ENCODE data around the gene BABAM2.

The BABAM2 gene

DNA sequence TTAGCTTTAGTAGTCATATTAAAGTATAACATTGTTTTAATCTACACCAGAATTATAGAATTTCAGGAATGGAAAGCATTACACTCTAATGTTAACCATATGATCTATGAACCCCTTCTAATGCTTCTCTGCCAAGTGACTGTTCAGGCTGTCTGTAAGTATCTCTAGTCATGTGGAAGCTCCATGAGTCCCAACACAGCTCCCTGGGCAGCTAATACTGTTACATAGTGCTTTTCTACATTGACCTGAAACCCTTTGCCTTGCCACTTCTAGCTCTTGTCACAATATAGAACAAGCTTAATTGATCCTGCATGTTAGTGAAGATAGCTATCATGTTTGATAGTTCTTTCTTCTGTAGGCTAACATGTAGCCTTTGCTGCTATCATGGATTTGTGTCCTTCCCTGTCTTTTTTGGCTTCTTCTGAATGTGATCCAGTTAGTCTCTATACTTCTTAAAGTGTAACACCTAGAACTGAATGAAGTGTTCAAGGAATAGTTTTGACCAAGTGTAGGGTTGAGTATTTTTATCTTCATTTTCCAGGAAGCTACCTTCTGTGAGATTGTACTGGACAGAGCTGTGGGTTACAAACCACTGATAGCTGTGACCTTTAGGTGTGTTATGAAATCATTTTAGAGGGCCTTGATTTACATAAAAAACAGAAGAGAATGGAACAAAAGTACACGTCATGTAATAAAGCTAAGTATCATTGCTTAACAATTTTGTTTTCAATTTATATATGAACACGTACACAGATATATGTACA is 23.7 kb downstream of the BABAM2 start:
- DNase-seq: no peak

DNA sequence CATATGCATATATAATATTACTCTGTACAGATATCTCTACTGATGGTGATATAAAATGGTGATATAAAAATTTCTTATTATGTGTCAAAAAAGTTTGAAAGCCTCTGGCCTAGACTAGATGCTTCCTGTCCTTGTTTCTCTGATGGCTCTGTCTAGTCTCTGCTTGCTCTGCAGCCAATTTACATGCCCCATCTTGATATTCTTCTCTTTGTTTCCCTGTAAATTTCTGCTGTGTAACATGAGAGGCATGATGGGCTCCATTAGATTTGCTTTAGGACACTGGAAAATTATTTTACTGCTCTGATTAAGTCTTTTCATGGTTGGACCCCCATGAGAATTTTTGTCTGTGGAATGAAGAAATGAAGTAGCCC is 24.3 kb downstream of the BABAM2 start:
- no peak for DNase-seq

DNA sequence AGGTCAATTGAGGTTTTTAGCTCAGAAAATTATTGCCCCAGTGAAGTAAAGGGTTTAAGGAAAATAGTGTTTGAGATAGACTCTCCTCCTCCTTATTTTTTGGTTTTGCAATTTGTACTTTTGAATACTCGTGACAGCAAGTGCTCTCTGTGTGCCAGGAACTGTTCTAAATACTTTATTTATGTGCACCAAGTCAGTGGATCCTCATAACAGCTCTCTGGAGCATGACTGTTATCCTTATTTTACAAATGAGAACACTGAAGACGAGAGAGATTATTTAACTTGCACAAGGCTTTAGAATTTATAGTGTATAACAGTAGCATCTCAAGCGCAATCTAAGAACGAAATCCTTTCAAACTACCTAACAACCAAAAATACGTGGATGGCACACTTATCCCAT is 24.7 kb downstream of the BABAM2 start:
- DNase-seq: no peak

DNA sequence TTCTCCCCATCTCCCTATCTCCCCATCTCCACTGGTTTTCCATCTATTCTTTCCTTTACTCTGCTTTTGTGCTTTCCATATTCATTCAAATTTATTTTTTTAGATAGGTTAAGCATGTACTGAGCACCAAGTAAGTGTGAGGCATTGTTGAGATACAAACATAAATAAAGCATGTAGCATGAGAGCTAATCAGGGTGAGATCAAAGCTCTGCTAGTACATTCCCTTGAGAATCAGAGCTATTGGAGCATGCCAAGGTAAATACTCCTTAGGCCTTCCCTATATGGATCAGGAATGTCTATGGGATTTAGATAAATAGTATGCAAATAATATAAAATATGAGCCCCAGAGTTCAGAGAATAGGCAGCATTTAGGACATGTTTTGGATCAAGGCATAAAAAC is 25.3 kb downstream of the BABAM2 start:
- peak; percentile 37 for DNase-seq

DNA sequence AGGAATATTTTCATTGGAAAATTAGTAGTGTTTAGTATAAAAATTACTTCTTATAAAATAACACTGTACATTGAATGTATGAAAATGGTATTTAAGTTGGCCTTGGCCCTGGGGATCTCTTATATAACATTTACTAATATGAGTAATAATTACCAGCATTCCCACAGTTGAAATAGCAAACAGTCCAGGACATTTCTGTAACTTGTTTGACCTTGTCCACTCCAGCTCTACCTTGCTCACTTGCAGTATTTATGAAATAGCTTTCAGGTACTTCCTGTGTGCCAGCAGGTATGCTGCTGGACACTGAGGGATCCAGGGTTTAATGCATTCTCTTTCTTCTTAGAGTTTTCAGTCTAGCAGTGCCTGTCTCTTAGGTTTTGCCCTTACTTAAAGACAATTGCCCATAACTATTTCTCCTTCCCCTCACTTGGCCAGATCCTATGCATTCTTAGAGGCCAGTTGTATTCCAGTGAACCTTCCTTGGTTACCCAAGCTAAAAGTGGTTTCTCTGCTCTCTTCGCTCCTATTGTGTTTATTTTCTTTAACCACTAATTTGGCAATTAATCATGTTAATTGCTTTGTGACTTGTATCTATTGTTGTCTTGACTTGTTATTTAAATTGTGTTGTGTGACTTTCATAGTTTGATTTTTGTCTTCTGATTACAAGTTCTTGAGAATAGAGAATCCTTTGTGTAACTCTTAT is 25.9 kb downstream of the BABAM2 start:
- DNase-seq: no peak

DNA sequence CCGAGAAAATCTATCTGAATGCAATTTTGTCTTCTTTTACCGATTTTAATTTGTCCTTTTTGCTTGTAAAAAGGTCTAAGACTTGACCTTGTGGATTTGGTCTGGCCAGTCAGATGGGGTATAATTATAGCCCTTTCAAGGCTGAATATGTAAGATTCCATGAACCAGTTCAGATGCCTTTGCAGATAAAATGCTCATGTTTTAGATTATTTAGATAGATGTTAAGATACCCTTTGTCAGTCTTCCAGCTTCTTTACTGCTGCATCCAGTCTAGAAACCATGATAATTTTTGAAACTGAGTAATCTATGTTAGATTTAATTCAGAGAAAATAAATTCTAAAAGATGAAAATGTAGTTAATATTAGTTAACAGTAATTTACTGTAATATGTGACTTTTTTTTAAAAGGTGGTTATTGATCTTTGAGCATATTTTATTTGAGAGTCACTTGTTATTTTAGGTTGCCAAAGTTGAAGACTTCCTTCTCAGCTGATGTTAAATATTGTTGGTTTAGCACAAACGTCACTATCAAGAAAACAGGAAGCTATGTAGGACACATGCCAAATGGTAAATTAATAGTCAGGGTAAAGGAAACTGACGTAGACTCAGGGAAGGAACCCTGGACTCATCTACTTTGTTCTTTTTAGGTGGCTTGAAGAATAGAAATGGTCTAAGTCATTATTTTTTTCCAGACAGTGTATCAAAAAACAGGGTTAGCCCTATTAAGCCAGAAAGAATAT is 29.8 kb downstream of the BABAM2 start:
- no peak for DNase-seq

DNA sequence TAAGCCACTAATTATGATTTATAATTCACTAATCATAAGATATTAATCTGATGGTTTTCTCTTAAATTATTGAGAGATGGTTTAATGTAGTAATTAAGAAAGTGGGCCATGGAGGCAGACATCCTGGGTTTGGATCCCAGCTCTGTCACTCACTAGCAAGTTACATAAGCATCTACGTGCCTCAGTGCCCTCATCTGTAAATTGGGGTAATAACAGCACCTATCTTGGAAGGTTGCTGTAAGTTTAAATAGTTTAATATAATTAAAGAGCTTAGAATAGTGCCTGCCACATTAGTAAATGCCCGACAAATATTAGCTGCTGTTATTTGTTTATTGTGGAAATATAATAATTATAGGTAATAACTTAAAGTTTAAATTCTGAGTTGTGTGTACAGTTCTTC is 30.9 kb downstream of the BABAM2 start:
- DNase-seq: no peak

DNA sequence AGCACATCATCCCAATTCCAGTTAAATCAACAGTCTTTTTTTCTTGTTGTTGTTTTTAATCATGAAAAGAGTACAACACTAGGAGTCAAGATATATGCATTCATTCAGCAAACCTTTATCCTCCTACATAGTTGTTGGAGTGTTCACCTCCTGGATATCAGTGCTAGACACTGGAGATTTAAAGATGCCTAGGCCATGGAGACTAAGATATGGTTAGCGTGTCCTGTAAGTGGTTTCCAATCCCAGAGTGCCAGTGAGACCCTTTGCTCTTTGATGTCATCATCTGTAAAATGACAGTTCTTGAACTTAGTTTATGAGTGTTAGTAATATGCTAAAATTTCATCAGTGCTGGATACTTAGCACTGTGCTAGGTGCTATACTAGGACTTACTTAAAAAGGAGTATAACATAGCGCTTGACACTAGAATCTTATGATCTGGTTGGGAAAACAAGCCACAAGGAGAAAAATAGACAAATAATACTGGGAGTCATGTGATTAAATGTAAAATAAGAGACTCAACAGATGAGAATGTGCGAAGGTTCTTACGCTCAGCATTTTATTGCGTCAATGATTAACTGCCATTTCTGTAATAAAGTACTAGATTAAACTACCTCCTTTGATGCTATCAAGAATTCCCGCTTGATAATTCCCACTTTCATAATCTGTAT is 31.5 kb downstream of the BABAM2 start:
- DNase-seq: no peak

DNA sequence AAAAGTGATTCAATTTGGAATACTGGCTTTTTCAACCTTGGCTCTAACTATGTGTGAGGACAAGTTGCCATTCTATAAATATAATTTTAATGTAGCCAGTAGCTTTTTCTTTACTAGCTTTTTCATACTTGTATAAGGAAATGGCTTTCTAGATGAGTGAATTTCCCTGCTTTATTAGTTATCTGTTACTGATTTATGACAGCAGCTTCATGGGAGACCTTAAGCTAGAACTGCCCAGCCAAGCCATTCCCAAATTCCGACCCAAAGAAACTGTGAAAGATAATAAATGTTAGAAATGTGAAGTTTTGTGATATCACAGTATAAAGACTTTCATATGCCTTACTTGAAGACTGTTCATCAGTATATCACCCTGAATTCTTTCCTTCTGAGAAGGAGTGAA is 32.3 kb downstream of the BABAM2 start:
- DNase-seq: no peak

DNA sequence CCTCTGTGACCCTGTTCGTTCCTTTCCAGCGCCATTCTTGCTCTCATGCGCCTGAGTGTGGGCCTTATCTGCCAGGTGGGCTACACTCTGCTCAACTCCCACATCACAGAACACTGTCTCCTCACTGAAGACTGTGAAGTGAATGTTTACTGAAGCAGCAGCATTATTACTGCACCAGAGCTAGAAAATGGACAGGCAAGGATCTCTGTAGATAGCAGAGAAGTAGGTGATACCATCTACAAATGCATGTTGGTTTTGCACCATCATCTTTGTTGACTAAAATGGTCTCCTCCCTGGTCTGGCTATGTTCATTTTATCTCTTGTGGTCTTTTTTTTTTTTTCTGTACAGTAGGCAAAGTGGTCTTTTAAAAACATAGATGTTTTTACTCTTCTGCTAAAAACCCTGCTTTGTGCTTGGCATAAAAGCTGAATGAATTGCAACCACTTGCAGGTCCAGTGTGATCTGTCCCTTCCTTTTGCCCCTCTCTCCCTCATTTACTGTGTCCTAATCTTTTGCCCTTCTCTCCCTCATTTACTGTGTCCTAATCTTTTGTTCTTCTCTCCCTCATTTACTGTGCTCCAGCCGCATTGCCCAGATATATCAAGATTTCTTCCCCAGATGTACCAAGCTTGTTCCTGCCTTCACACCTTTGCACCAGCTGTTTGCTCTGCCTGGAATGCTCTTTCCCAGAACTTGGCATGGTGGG is 35.4 kb downstream of the BABAM2 start:
- DNase-seq: no peak

DNA sequence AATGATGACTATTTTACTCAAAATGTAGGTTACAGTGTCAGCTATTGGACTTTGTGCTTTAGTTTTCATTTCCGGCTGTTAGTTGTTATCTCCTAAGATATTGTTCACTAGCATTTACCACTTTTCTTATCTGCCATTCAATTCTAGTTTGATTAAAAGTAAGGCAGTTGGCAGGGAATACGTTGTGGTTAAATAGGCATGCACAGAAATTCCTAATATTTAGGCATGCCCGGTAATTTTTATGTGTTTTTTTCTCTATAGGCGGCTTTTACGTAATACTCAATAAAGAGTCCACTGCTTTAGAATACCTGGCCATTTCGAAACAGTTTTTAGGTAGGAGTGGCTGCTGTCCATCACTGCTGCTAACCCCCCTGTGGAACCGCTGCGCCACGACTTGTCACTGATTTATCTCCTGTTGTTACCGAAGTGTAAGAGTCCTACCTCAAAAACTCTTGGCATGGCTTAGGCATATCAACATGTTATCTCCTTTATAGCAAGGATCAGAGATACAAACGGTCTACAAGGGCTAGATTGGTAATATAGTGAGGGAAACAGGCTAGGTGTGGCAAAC is 39.5 kb downstream of the BABAM2 start:
- DNase-seq: no peak

DNA sequence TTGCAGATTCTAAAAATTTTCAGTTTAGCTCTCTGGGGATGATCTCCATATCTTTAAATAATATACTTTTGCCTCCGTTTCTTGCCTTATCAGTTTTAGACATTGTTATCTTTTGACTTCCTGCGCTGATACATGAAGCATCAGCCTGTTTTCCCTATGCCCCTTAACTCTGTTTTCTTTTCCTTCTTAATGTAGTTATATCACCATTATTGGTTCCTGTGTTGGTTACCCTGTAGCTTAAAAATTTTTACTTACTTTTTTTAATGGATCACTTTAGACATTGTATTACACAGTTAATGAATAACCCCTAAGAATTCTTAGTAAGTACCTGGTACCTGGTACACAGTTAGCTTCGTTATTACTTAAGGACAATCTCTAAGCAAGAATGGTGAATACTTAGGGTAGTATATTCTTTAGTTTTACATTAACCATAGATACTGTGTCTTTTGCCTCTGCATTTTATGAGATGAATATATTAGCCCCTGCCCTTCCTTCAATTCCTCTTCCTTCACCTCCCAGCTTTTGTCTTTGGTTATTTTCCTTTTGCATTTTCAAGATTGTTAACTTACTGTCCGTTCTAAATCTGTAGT is 40.9 kb downstream of the BABAM2 start:
- DNase-seq: no peak

DNA sequence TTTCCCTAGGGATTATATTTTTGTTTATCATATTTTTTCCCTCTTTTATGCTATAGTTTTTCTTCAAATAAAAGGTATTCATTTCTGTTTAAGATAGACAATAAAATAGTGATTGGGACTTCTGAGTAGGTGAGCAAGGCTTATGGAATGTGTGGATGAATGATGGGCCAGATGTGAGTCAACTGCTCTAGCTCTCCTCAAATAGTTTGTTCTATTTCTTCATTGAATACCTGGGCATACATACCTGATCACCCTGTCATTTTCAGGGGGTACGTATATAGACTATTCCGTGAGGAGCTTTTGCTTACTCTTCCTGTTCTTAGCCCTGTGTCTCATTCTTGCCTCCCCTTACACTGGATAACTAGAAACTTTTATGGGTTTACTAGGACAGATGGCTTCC is 41.9 kb downstream of the BABAM2 start:
- no peak for DNase-seq

DNA sequence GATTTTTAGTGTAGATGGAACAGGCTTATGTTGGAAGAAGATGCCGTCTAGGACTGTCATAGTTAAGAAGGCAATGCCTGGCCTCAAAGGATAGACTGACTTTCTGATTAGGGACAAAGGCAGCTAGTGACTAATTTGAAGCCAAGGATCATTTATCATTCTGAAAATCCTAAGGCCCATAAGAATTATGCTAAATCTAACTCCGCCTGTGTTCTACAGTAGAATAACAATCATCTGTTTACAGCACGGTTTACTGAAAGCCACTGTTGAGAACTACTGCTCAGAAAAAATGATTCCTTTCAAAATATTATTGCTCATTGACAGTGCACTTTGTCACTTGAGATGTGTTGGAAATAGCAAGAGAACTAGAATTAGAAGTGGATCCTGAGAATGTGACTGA is 44.5 kb downstream of the BABAM2 start:
- DNase-seq: no peak

DNA sequence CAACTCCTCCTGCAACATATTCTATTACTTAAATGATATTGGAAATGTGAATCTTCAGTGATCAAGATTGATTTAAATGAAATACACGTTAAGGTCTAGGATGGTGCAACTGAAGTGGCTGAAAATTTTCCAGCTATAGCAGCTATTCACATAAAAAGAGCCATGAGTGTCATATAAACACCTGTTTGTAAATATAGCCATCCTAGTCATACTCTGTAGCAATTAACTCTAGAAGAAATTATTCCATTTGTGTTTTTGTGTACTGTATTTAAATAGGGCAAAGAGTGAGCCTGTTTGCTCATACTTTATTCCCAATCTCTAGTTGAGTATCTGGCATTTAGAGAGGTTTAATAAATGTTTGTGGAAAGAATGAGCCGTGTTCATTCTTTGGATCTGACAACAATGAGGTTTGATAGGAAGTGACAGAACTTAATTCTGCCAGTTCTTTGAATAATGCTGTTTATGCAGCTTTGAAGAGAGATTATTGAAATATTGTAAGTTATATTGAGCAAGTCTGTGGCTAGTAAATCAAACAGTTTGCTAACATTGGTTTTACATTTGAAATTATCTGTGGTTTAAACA is 49.7 kb downstream of the BABAM2 start:
- DNase-seq: no peak

DNA sequence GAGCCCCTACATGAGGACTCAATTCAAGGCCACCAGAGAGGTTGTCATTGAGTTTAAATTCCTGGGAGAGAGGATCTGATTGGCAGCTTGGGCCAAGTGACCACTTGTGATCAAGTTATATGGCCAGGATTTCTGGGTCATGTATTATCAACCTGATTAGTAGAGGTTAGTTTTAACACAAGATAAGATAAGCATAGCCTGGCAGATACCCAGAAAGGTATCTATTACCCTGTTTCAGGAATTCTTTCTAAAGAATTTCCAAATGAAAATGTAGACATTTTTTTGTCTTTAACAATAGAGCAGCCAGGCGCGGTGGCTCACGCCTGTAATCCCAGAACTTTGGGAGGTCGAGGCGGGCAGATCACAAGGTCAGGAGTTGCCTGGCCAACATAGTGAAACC is 50.5 kb downstream of the BABAM2 start:
- no peak for DNase-seq

DNA sequence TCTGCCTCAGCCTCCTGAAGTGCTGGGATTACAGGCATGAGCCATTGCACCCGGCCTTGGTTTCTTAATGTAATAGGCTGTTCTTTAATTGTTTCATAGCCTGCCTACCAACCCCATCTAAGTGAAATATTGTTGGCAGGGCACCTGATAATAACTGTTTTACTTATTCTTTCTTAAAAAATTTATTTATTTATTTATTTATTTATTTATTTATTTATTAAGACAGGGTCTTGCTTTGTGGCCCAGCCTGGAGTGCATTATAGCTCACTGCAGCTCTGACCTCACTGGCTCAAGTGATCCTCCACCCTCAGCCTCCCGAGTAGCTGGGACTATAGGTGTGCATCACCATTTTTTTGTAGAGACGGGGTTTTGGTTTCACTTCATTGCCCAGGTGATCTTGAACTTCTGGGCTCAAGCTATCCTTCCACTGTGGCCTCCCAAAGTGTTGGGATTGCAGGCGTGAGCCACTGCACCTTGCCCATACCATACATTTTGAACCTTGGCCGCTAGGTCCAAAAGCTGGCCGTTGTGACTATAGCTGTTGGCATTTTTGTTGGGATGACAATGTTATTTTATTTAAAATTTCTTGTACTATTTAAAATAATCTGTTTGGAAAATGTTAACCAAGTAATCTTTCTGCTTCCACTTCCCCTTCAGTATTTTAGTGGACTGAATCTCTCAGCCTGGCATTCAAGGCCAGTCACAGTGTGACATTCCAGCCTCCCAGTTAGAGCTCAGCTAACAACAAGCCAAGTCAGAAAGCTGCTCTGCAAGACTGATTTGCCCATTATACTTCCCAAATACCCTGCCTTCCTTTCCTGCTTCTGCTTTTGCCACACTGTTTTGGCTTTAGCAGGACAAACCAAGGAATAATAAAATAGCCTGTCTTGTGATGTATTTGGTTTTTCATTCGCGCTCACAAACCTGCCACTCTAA is 52.4 kb downstream of the BABAM2 start:
- no peak for DNase-seq

DNA sequence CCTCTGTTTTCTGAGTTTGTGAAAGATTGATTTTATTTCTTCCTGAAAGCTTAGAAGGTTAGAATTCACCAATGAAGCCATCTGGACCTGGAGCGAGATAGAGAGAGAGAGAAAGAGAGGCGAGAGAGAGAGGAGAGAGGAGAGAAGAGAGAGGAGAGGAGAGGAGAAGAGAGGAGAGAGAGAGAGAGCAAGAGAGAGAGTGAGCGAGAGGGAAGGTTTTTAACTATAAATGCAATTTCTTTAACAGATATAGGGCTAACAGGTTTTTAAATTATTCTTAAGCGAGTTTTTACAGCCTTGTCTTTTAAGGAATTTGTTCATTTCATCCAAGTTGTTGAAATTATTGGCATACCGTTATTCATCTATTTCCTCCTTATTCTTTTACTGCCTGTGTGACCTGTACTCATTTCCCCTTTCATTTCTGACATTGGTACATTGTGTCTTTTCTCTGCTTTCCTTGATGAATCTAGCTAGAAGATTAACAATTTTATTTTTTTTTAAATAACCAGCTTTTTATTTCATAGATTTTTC is 56.1 kb downstream of the BABAM2 start:
- DNase-seq: no peak

DNA sequence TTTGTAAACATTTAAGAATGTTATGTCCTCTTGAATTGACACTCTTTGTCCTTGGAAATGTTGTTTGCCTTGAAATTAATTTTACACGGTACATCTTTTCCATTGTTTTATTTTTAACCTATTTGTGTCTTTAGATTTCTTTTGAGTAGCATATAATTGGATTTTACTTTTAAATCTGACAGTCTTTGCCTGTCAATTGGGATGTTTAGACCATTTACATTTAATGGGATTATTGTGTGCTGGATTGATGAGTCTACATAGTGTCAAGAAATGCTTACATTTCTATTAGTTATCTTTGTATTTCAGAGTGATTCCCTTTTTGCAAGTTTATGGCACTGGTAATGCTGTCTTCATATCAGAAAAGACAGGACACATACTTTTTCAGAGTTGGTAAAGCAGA is 61.5 kb downstream of the BABAM2 start:
- no peak for DNase-seq

DNA sequence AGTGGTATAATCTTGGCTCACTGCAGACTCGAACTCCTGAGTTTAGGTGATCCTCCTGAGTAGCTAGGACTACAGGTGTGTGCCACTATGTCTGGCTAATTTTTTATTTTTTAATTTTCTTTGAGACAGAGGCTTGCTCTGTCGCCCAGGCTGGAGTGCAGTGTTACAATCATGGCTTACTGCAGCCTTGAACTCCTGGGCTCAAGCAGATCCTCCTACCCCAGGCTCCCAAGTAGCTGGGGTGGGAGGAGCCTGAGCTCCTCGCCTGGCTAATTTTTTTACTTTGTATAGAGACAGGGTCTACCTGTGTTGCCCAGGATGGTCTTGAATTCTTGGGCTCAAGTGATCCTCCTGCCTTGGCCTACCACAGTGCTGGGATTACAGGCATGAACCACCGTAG is 62.5 kb downstream of the BABAM2 start:
- no peak for DNase-seq
